SU-DHL-6 (cell line): Measurements from ENCODE around the gene VSIG10L.

Experiments
- H2AFZ ChIP-seq: fragments of 200-600 bp; sonication (generic); 2 replicates; pipeline ENCODE4 v1.6.1; 2014; ENCODE audit warnings: low read depth, mild to moderate bottlenecking, moderate library complexity, mixed read lengths, antibody characterized with exemption, low read length; ENCODE audit not compliant: severe bottlenecking
- H3F3A ChIP-seq: fragments of 200-600 bp; shearing (Covaris generic); 2 replicates; pipeline ENCODE4 v1.6.0; 2016; ENCODE audit warnings: antibody characterized with exemption, mild to moderate bottlenecking; ENCODE audit not compliant: insufficient read depth
- H3K27ac ChIP-seq: fragments of 200-600 bp; sonication (generic); 2 replicates; pipeline ENCODE4 v1.5.1; 2016; ENCODE audit warnings: low read depth, mild to moderate bottlenecking, low read length, moderate library complexity, mixed read lengths
- H3K27me3 ChIP-seq: fragments of 200-600 bp; sonication (generic), shearing (Covaris generic); 2 replicates; pipeline ENCODE4 v1.6.0; 2014; ENCODE audit warnings: mild to moderate bottlenecking, low read length
- H3K36me3 ChIP-seq: fragments of 200-600 bp; sonication (generic); 2 replicates; pipeline ENCODE4 v1.6.1; 2014; ENCODE audit warnings: mild to moderate bottlenecking, low read length, mixed read lengths
- H3K4me2 ChIP-seq: fragments of 300-600, 200-600 bp; shearing (Covaris generic), sonication (generic); 2 replicates; pipeline ENCODE4 v1.6.0; 2014; ENCODE audit warnings: low read length, low read depth, mild to moderate bottlenecking; ENCODE audit not compliant: poor library complexity, severe bottlenecking
- H3K4me3 ChIP-seq: fragments of 200-600 bp; sonication (generic); 2 replicates; pipeline ENCODE4 v1.5.1; 2014; ENCODE audit warnings: antibody characterized with exemption, low read length, mild to moderate bottlenecking, mixed read lengths; ENCODE audit not compliant: insufficient read depth, poor library complexity, severe bottlenecking
- H3K79me2 ChIP-seq: fragments of 200-600 bp; sonication (generic); 2 replicates; pipeline ENCODE4 v1.6.1; 2014; ENCODE audit warnings: mild to moderate bottlenecking, low read length, moderate library complexity; ENCODE audit not compliant: insufficient read depth
- H3K9ac ChIP-seq: fragments of 200-600 bp; sonication (generic); 2 replicates; pipeline ENCODE4 v1.7.0; 2014; ENCODE audit warnings: mild to moderate bottlenecking, low read length
- H3K9me2 ChIP-seq: fragments of 200-600 bp; sonication (generic); replicated peaks from 2 replicates; pipeline ENCODE4 v1.6.1; 2014; ENCODE audit warnings: low read length; ENCODE audit not compliant: insufficient read depth
- H3K9me3 ChIP-seq: fragments of 200-600 bp; sonication (generic); 2 replicates; pipeline ENCODE4 v1.6.1; 2014; ENCODE audit warnings: low read length, mixed read lengths; ENCODE audit not compliant: insufficient read depth
- H4K20me1 ChIP-seq: fragments of 200-600 bp; sonication (generic); 2 replicates; pipeline ENCODE4 v1.6.1; 2014; ENCODE audit warnings: low read depth, mild to moderate bottlenecking, antibody characterized with exemption, low read length, moderate library complexity, mixed read lengths
- CTCF ChIP-seq: fragments of 200-600 bp; sonication (generic); IDR thresholded peaks from one replicate; pipeline ENCODE4 v1.5.1; 2017; ENCODE audit warnings: antibody characterized with exemption, mild to moderate bottlenecking, low read length, moderate library complexity; ENCODE audit not compliant: insufficient read depth, poor library complexity, severe bottlenecking
- EZH2phosphoT487 ChIP-seq: fragments of 200-600 bp; sonication (generic), shearing (Covaris generic); conservative IDR thresholded peaks from 2 replicates; pipeline ENCODE4 v1.6.1; 2018; ENCODE audit warnings: mild to moderate bottlenecking, antibody characterized with exemption, low read length, moderate library complexity, mixed read lengths

Gene VSIG10L

GRCh38 chr19:51295382-51296126, 46.4 kb downstream of the VSIG10L start:
- no peaks in the 10 kb centered on the region for H3K79me2 ChIP-seq
- no peak overlapping the region for H2AFZ ChIP-seq
- no peaks in the 10 kb centered on the region for H4K20me1 ChIP-seq
- H3K9me2 ChIP-seq: no peaks in the 10 kb centered on the region
- H3K9ac ChIP-seq: no peak overlapping the region
- no peaks in the 10 kb centered on the region; the same call in 1 of the 2 replicates for H3K27me3 ChIP-seq
- no peaks in the 10 kb centered on the region for H3K36me3 ChIP-seq
- H3K9me3 ChIP-seq: no peaks in the 10 kb centered on the region
- no peak overlapping the region for H3K4me3 ChIP-seq
- H3F3A ChIP-seq: no peaks in the 10 kb centered on the region
- no peak overlapping the region for H3K4me2 ChIP-seq
- no peak for TF ChIP-seq CTCF
- no peak for TF ChIP-seq EZH2phosphoT487
- no peak overlapping the region for H3K27ac ChIP-seq

- no peak overlapping the region for H3K4me2 ChIP-seq
These were observed 47.0 kb downstream of the VSIG10L start for GRCh38 chr19:51294977-51295375.

GRCh38 chr19:51294211-51294976, 47.5 kb downstream of the VSIG10L start:
- Histone ChIP-seq H4K20me1 (no peaks in the 10 kb centered on the region), H3K9me3 (no peaks in the 10 kb centered on the region), H3K36me3 (no peaks in the 10 kb centered on the region), H3K27ac (no peak overlapping the region), H3K4me3 (no peak overlapping the region), H3K79me2 (no peaks in the 10 kb centered on the region), H2AFZ (no peak overlapping the region), H3K4me2 (no peak overlapping the region), H3K27me3 (no peaks in the 10 kb centered on the region; the same call in 1 of the 2 replicates), H3F3A (no peaks in the 10 kb centered on the region), H3K9me2 (no peaks in the 10 kb centered on the region), H3K9ac (no peak overlapping the region)
- TF ChIP-seq EZH2phosphoT487 (no peak), CTCF (no peak)

More at GRCh38 chr19:51294977-51295375, 47.0 kb downstream of the VSIG10L start:
- H3K4me3 ChIP-seq: no peak overlapping the region
- no peaks in the 10 kb centered on the region for H3K36me3 ChIP-seq
- H3K27me3 ChIP-seq: no peaks in the 10 kb centered on the region; the same call in 1 of the 2 replicates
- no peak for TF ChIP-seq EZH2phosphoT487
- no peak for TF ChIP-seq CTCF
- H3K9me3 ChIP-seq: no peaks in the 10 kb centered on the region
- no peaks in the 10 kb centered on the region for H3K79me2 ChIP-seq
- no peak overlapping the region for H3K27ac ChIP-seq
- no peaks in the 10 kb centered on the region for H3K9me2 ChIP-seq
- no peaks in the 10 kb centered on the region for H3F3A ChIP-seq
- H3K9ac ChIP-seq: no peak overlapping the region
- no peak overlapping the region for H2AFZ ChIP-seq
- H4K20me1 ChIP-seq: no peaks in the 10 kb centered on the region
